GM18511 (cell line): ENCODE results near the gene SMG6.

Experiments
- ATAC-seq: cut with Tn5 transposase; IDR thresholded peaks from one replicate; pipeline ENCODE4 v1.9.1; 2021; ENCODE audit warnings: mild to moderate bottlenecking, moderate library complexity; ENCODE audit not compliant: unreplicated experiment

SMG6 gene

GRCh38 chr17:2035541-2036488, 267.8 kb downstream of the SMG6 start:
- ATAC-seq, result no peak

- ATAC-seq, result no peak
These were observed 268.6 kb downstream of the SMG6 start for GRCh38 chr17:2034806-2035540.

- no peak for ATAC-seq
These were observed 269.4 kb downstream of the SMG6 start for GRCh38 chr17:2034157-2034556.

GRCh38 chr17:2033153-2033552, 270.4 kb downstream of the SMG6 start:
- ATAC-seq, result no peak

GRCh38 chr17:2030779-2031163, 272.8 kb downstream of the SMG6 start:
- ATAC-seq, result peak; percentile 28

GRCh38 chr17:2029911-2030778, 273.4 kb downstream of the SMG6 start, which contains the start of gene DPH1:
Gene DPH1 (plus strand): TSS chr17:2030153. CDS start chr17:2030170, 17 bp downstream.
- ATAC-seq, result peak; percentile 85

GRCh38 chr17:2028737-2029136, 274.8 kb downstream of the SMG6 start:
- no peak for ATAC-seq

- ATAC-seq, result no peak
These were observed 275.4 kb downstream of the SMG6 start for GRCh38 chr17:2028234-2028614.

- no peak for ATAC-seq
These were observed 275.9 kb downstream of the SMG6 start for GRCh38 chr17:2027528-2028233.

GRCh38 chr17:2025622-2026309, 277.8 kb downstream of the SMG6 start:
- ATAC-seq, result no peak

- no peak for ATAC-seq
These were observed 278.4 kb downstream of the SMG6 start, which contains the start of gene RTN4RL1 for GRCh38 chr17:2025220-2025621. Gene RTN4RL1 (minus strand): TSS chr17:2025334. CDS start chr17:2024865, 469 bp downstream.

- no peak for ATAC-seq
These were observed 278.9 kb downstream of the SMG6 start for GRCh38 chr17:2024572-2025219.

GRCh38 chr17:2023692-2024571, 279.7 kb downstream of the SMG6 start:
- no peak for ATAC-seq

GRCh38 chr17:2023256-2023655, 280.3 kb downstream of the SMG6 start:
- ATAC-seq, result no peak

- no peak for ATAC-seq
These were observed 280.8 kb downstream of the SMG6 start for GRCh38 chr17:2022647-2023240.

GRCh38 chr17:2020721-2021120, 282.9 kb downstream of the SMG6 start:
- ATAC-seq, result no peak

- ATAC-seq, result no peak
These were observed 283.9 kb downstream of the SMG6 start for GRCh38 chr17:2019723-2020122.
